HG02759 (cell line): ENCODE data around the gene PDS5A.
"Not testable (repeated sequence)": the region's sequence is repeated elsewhere in the genome, so short reads cannot be mapped to it uniquely, and the experiment has no call there.

ENCODE experiments used
- ATAC-seq: cut with Tn5 transposase; IDR thresholded peaks from one replicate; pipeline ENCODE4 v1.9.1; 2021; ENCODE audit warnings: mild to moderate bottlenecking, moderate library complexity; ENCODE audit not compliant: unreplicated experiment

PDS5A gene

GRCh38 chr4:39905019-39905418 is 72.7 kb downstream of the PDS5A start:
- not testable (repeated sequence) for ATAC-seq

- no peak for ATAC-seq
Observed at GRCh38 chr4:39900966-39901365, 76.7 kb downstream of the PDS5A start.

- no peak for ATAC-seq
Observed at GRCh38 chr4:39899291-39899690, 78.4 kb downstream of the PDS5A start.

- no peak for ATAC-seq
Observed at GRCh38 chr4:39898015-39898414, 79.7 kb downstream of the PDS5A start.

- ATAC-seq = no peak
Observed at GRCh38 chr4:39893693-39894072, 84.0 kb downstream of the PDS5A start.

GRCh38 chr4:39892988-39893692 is 84.6 kb downstream of the PDS5A start:
- no peak for ATAC-seq

GRCh38 chr4:39889226-39889625 is 88.5 kb downstream of the PDS5A start:
- no peak for ATAC-seq

GRCh38 chr4:39888541-39888940 is 89.2 kb downstream of the PDS5A start:
- no peak for ATAC-seq

DNA sequence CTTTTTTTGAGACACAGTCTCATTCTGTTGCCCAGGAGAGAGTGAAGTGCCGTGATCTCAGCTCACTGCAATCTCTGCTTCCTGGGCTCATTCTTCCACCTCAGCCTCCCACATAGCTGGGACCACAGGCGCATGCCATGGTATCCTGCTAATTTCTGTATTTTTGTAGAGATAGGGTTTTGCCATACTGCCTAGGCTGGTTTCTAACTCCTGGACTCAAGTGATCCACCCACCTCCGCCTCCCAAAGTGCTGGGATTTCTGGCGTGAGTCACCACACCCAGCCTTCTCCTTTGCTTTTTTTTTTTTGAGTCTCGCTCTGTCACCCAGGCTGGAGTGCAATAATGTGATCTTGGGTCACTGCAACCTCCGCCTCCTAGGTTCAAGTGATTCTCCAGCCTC is 94.1 kb downstream of the PDS5A start:
- no peak for ATAC-seq

GRCh38 chr4:39881789-39882188 is 95.9 kb downstream of the PDS5A start:
- no peak for ATAC-seq

- ATAC-seq = no peak
Observed at GRCh38 chr4:39877971-39878370, 99.7 kb downstream of the PDS5A start.

GRCh38 chr4:39873823-39874222 is 103.9 kb downstream of the PDS5A start:
- ATAC-seq = no peak

GRCh38 chr4:39865280-39865679 is 112.4 kb downstream of the PDS5A start:
- no peak for ATAC-seq

DNA sequence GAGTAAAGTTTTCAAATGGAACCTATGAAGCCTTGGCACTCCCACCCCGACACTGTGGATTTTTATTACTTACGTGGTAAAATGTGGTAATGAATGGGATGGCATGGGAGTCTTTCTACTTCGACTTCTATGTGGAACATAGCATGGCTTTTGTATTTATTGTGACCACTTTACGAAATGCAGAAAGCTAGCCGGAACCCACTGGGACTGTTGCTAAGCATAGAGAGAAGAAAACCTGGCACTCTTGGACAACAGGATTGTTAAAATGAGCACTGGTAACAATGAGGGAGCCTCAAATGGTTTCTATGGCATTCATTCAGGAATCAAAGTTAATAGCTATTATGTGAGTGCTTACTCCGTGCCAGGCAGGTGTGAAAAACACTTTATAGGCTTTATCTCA is 113.3 kb downstream of the PDS5A start:
- ATAC-seq = no peak

- no peak for ATAC-seq
Observed at GRCh38 chr4:39860804-39861203, 116.9 kb downstream of the PDS5A start.

- ATAC-seq = no peak
Observed at GRCh38 chr4:39855909-39856512, 121.7 kb downstream of the PDS5A start.

- no peak for ATAC-seq
Observed at GRCh38 chr4:39852636-39853035, 125.1 kb downstream of the PDS5A start.

GRCh38 chr4:39850727-39851126 is 127.0 kb downstream of the PDS5A start:
- no peak for ATAC-seq

DNA sequence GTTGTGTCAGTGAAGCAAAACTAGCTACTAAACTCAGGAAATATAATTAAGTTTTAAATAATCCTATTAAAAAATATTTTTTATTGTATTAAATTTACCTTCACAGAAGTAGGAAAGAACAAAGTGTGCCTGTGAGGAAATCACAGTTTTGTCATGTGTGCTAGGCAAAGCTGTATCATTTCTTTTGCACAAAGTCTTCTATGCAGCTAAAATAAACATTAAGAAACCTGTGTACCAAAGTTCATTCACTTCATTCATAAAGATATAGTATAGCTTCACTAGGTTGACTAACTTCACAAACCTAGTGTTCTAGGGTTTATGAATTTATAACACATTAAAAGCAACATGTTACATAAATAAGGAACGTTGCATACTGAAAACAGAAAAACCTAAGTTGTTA is 131.0 kb downstream of the PDS5A start:
- ATAC-seq = no peak

DNA sequence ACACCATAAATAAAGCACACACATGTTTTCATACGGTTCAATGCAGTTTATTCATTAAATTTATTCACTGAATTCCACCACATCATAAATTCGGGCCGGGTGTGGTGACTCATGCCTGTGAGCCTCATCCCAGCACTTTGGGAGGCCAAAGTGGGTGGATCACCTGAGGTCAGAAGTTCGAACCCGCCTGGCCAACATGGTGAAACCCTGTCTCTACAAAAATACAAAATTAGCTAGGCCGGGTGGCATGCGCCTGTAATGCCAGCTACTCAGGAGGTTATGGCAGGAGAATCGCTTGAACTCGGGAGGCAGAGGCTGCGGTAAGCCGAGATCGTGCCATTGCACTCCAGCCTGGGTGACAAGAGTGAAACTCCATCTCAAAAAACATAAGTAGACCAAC is 131.6 kb downstream of the PDS5A start:
- no peak for ATAC-seq

- no peak for ATAC-seq
Observed at GRCh38 chr4:39841894-39842293, 135.8 kb downstream of the PDS5A start.

DNA sequence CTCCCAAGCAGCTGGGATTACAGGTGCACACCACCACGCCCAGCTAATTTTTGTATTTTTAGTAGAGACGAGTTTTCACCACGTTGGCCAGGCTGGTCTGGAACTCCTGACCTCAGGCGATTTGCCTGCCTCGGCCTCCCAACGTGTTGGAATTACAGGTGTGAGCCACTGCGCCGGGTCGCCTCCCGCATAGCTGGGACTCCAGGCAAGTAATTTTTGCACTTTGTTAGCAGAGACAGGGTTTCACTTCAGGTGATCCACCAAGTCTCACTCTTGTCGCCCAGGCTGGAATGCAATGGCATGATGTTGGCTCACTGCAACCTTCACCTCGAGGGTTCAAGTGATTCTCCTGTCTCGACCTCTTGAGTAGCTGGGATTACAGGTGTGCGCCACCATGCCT is 137.2 kb downstream of the PDS5A start:
- ATAC-seq = not testable (repeated sequence)

DNA sequence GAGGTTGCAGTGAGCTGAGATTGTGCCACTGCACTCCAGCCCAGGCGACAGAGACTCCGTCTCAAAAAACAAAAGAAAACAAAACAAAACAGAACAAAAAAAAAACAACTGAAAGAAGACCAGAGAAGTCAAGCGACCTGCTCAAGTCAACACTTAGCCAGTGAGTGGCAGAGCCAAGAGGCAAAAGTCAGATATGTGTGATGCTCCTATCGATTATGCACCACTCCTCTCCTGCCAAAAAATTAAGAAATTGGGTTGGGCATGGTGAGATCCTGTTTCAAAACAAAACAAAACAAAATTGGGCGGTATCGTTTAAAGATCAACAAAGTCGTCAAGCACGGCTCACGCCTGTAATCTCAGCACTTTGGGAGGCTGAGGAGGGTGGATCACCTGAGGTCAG is 137.7 kb downstream of the PDS5A start:
- no peak for ATAC-seq
